ENCODE data around the gene TAS1R2.
"Not testable (repeated sequence)": the region's sequence is repeated elsewhere in the genome, so short reads cannot be mapped to it uniquely, and the experiment has no call there.

The TAS1R2 gene

GRCh38 chr1:18859560-18859959 lies at the start of gene TAS1R2:
Gene TAS1R2, minus strand, starts transcription at chr1:18859660. Its CDS starts 0 bp downstream, at chr1:18859660.
- DNase-seq (ENCODE audit: insufficient read length, low spot score) (no peak), FAIRE-seq (no peak)

- DNase-seq (ENCODE audit: insufficient read length, low spot score) (no peak), FAIRE-seq (no peak)
Observed at GRCh38 chr1:18907917-18908845, 48.7 kb upstream of the TAS1R2 start.

- DNase-seq (ENCODE audit: insufficient read length, low spot score) = peak; percentile 29
- no peak for FAIRE-seq
Observed at GRCh38 chr1:18907021-18907916, 47.8 kb upstream of the TAS1R2 start.

- DNase-seq (ENCODE audit: insufficient read length, low spot score) (no peak), FAIRE-seq (no peak)
Observed at GRCh38 chr1:18903291-18903756, 43.9 kb upstream of the TAS1R2 start.

GRCh38 chr1:18902523-18903290 lies 43.2 kb upstream of the TAS1R2 start, which contains the start of gene ALDH4A1:
Gene ALDH4A1, minus strand, starts transcription at chr1:18902555. Its CDS starts 32 bp downstream, at chr1:18902523.
- peak; percentile 84 for FAIRE-seq
- peak; percentile 98 for DNase-seq (ENCODE audit: insufficient read length, low spot score)

GRCh38 chr1:18901952-18902522 lies 42.6 kb upstream of the TAS1R2 start:
- DNase-seq (ENCODE audit: insufficient read length, low spot score) = peak; percentile 24
- no peak for FAIRE-seq

- DNase-seq (ENCODE audit: insufficient read length, low spot score) (no peak), FAIRE-seq (no peak)
Observed at GRCh38 chr1:18901147-18901951, 41.9 kb upstream of the TAS1R2 start.

- DNase-seq (ENCODE audit: insufficient read length, low spot score) (no peak), FAIRE-seq (no peak)
Observed at GRCh38 chr1:18900303-18900841, 40.9 kb upstream of the TAS1R2 start.

- no peak for FAIRE-seq
- DNase-seq (ENCODE audit: insufficient read length, low spot score) = no peak
Observed at GRCh38 chr1:18899363-18900049, 40.0 kb upstream of the TAS1R2 start.

- no peak for DNase-seq (ENCODE audit: insufficient read length, low spot score)
- no peak for FAIRE-seq
Observed at GRCh38 chr1:18898567-18898966, 39.1 kb upstream of the TAS1R2 start.

- FAIRE-seq (no peak), DNase-seq (ENCODE audit: insufficient read length, low spot score) (no peak)
Observed at GRCh38 chr1:18895317-18895716, 35.9 kb upstream of the TAS1R2 start.

GRCh38 chr1:18893120-18893519 lies 33.7 kb upstream of the TAS1R2 start:
- DNase-seq (ENCODE audit: insufficient read length, low spot score) (no peak), FAIRE-seq (no peak)

GRCh38 chr1:18891858-18892257 lies 32.4 kb upstream of the TAS1R2 start:
- not testable (repeated sequence) for FAIRE-seq; DNase-seq (ENCODE audit: insufficient read length, low spot score)

- no peak for DNase-seq (ENCODE audit: insufficient read length, low spot score)
- no peak for FAIRE-seq
Observed at GRCh38 chr1:18891426-18891780, 31.9 kb upstream of the TAS1R2 start.

- DNase-seq (ENCODE audit: insufficient read length, low spot score) = no peak
- FAIRE-seq = no peak
Observed at GRCh38 chr1:18890706-18891425, 31.4 kb upstream of the TAS1R2 start.

GRCh38 chr1:18886003-18886335 lies 26.5 kb upstream of the TAS1R2 start:
- DNase-seq (ENCODE audit: insufficient read length, low spot score) (no peak), FAIRE-seq (no peak)

GRCh38 chr1:18885311-18886002 lies 26.0 kb upstream of the TAS1R2 start:
- FAIRE-seq = no peak
- DNase-seq (ENCODE audit: insufficient read length, low spot score) = no peak
